Lower leg skin (tissue), 4 donors: ENCODE results near the gene CPOX. TPM values are rescaled to one million over a fixed set of nuclear protein-coding genes. Genes with fewer than 3 reads are reported as not detected.
A peak's percentile ranks its signal among the peaks of the same experiment; 100 is the strongest.

Source experiments
- DNase-seq, 2 donors: peaks; one replicate each; pipeline ENCODE4 v3.0.0-alpha.2; 2019; ENCODE audit warnings: low spot score in 2 of 2
- H3K4me3 ChIP-seq: fragments of 200-600 bp; sonication (generic); 2 replicates; pipeline ENCODE4 v1.5.1; 2017; ENCODE audit warnings: mild to moderate bottlenecking, low read depth; ENCODE audit not compliant: poor library complexity, severe bottlenecking
- CTCF ChIP-seq, 3 donors: fragments of 450-650 bp; IDR thresholded peaks; one replicate each; pipeline ENCODE4 v1.5.1; 2016; ENCODE audit warnings: antibody characterized with exemption in 3 of 3, mild to moderate bottlenecking in 3 of 3, moderate library complexity in 2 of 3
- POLR2A ChIP-seq, 2 donors: fragments of 450-650 bp; IDR thresholded peaks; one replicate each; pipeline ENCODE4 v1.6.1; 2016 to 2017; ENCODE audit warnings: antibody characterized with exemption in 2 of 2, mild to moderate bottlenecking in 1 of 2, moderate library complexity in 1 of 2
- WGBS, 2 donors: methylation state at CpG; one replicate each; pipeline ENCODE4 v1.1.5; 2018; 5-methylcytosine and 5-hydroxymethylcytosine counted together
- intact Hi-C: fragments of 100-400 bp; cut with DNase I; formaldehyde crosslinking; loops from one replicate; pipeline ENCODE4 v1.15.0; 2023; ENCODE audit warnings: low total_unique reads
- total RNA-seq, 4 donors: library from RNA; depleted of rRNA; stranded (reverse); fragments of >200 nt; gene quantifications; one replicate each; pipeline ENCODE4 v1.1.0, GENCODE V29; 2016

CPOX gene
- total RNA-seq, 4 donors from 2014 or later = 21.8 to 28.6 (median 25.0) TPM

GRCh38 chr3:98592345-98592935 lies 971 bp downstream of the CPOX start:
- H3K4me3 ChIP-seq = peak overlapping the region; percentile 81
- DNase-seq = no peak
- intact Hi-C loops = no loop called here
- no peak for TF ChIP-seq CTCF (IDR thresholded peaks at IDR 0.05)
- no peak for TF ChIP-seq POLR2A (IDR thresholded peaks at IDR 0.05)
- WGBS, 2 donors = 20 to 24% methylated on average over 11 of the region's 11 CpGs

- TF ChIP-seq POLR2A (IDR thresholded peaks at IDR 0.05) (no peak), CTCF (IDR thresholded peaks at IDR 0.05) (no peak)
- no peak overlapping the region for H3K4me3 ChIP-seq
- WGBS, 2 donors = 75 to 85% methylated on average over 2 of the region's 2 CpGs
- DNase-seq = no peak
- intact Hi-C loops = no loop called here
These were observed 3.9 kb downstream of the CPOX start for GRCh38 chr3:98589331-98590036.

GRCh38 chr3:98588065-98588464 lies 5.3 kb downstream of the CPOX start:
- TF ChIP-seq CTCF (IDR thresholded peaks at IDR 0.05) (no peak), POLR2A (IDR thresholded peaks at IDR 0.05) (no peak)
- intact Hi-C loops = no loop called here
- no peak overlapping the region for H3K4me3 ChIP-seq
- no peak for DNase-seq

GRCh38 chr3:98587654-98588053 lies 5.8 kb downstream of the CPOX start:
- 62 to 65% methylated on average over 2 of the region's 2 CpGs for WGBS, 2 donors
- no peak overlapping the region for H3K4me3 ChIP-seq
- intact Hi-C loops = no loop called here
- DNase-seq = no peak
- TF ChIP-seq POLR2A (IDR thresholded peaks at IDR 0.05) (no peak), CTCF (IDR thresholded peaks at IDR 0.05) (no peak)

- intact Hi-C loops = no loop called here
- 81 to 84% methylated on average over 2 of the region's 2 CpGs for WGBS, 2 donors
These were observed 8.9 kb downstream of the CPOX start for GRCh38 chr3:98584547-98584946.

More at GRCh38 chr3:98584547-98584946, 8.9 kb downstream of the CPOX start:
- TF ChIP-seq CTCF (IDR thresholded peaks at IDR 0.05) = no peak
- no peak for TF ChIP-seq POLR2A (IDR thresholded peaks at IDR 0.05)
- no peak for DNase-seq
- no peak overlapping the region for H3K4me3 ChIP-seq
